Upper lobe of right lung (tissue), 1 donor: ENCODE results near the gene FHL5. TPM values are rescaled to one million over a fixed set of nuclear protein-coding genes. Genes with fewer than 3 reads are reported as not detected.
"Not testable (repeated sequence)": the region's sequence is repeated elsewhere in the genome, so short reads cannot be mapped to it uniquely, and the experiment has no call there.

Experiments used
- ATAC-seq: fragments of 200-7000 bp; cut with Tn5 transposase; one replicate; pipeline ENCODE4 v1.9.1; 2020; ENCODE audit warnings: mild to moderate bottlenecking, moderate library complexity
- DNase-seq: peaks from one replicate; pipeline ENCODE4 v3.0.0-alpha.2; 2020
- H3K27ac ChIP-seq: fragments of 200-600 bp; one replicate; pipeline ENCODE4 v1.8.0; 2022
- H3K27me3 ChIP-seq: fragments of 200-600 bp; one replicate; pipeline ENCODE4 v1.8.0; 2022; ENCODE audit warnings: mild to moderate bottlenecking
- H3K36me3 ChIP-seq: fragments of 200-600 bp; one replicate; pipeline ENCODE4 v1.8.0; 2022
- H3K4me1 ChIP-seq: fragments of 200-600 bp; one replicate; pipeline ENCODE4 v1.8.0; 2022
- H3K4me3 ChIP-seq: fragments of 200-600 bp; one replicate; pipeline ENCODE4 v1.8.0; 2022; ENCODE audit warnings: mild to moderate bottlenecking
- H3K9me3 ChIP-seq: fragments of 200-600 bp; one replicate; pipeline ENCODE4 v1.8.0; 2022
- CTCF ChIP-seq: fragments of 200-600 bp; IDR thresholded peaks from one replicate; pipeline ENCODE4 v1.8.0; 2022; ENCODE audit warnings: antibody characterized with exemption
- intact Hi-C: fragments of 100-400 bp; cut with DNase I; formaldehyde crosslinking; loops from one replicate; pipeline ENCODE4 v1.11.0; 2022
- total RNA-seq: library from RNA; stranded (reverse); fragmentation: NEBNext Ultra II Directional; extraction: Animal tissue kit (Norgen Biotek cat#: 25700); gene quantifications from one replicate; pipeline ENCODE4 v1.2.1, GENCODE V29; 2021
- donor health status: DM: no; HTN: yes; CAD: no; lungs with severe emphysema.

Gene FHL5
- total RNA-seq, 1 donor from 2014 or later: 40.1 TPM

DNA sequence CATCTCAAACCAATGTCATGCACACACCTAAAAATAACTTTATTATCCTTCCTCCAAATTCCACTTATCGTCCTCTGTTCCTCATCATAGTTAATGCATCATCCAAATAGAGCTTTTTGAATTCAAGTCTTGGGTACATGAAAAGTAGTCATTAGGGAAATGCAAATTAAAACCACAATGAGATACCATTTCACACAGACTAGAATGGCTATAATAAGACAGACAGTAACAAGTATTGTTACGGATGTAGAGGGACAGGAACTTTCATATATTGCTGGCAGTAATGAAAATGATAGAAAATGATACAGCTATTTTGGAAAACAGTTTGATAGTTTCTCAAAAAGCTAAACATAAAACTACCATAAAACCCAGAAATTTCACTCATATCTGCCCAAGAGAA is 59.1 kb downstream of the FHL5 start:
- no peak for TF ChIP-seq CTCF
- no peaks in the 10 kb centered on the region for H3K4me1 ChIP-seq
- no peak overlapping the region for H3K4me3 ChIP-seq
- no peaks in the 10 kb centered on the region for H3K9me3 ChIP-seq
- H3K27ac ChIP-seq: no peak overlapping the region
- no peak for ATAC-seq
- no peaks in the 10 kb centered on the region for H3K27me3 ChIP-seq
- no peaks in the 10 kb centered on the region for H3K36me3 ChIP-seq
- intact Hi-C loops: no loop called here
- DNase-seq: no peak

DNA sequence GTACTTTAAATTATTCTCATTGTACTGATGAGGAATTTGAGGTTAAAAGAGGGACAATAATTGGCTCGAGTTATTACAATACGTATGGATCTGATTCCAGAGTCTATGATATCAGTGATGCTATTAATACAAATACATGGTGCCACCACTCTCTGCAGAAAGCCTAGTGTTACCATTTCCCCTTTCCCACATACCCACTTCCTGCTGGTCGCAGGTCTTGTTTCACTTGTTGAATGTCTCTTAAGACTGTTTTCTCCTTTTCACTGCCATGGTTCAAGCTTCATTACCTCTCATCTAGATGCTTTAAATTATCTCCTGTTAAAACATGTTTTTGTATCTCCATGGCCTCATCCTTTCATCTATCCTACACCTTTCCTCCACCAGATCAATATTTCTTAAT is 62.0 kb downstream of the FHL5 start:
- Histone ChIP-seq H3K4me3 (no peak overlapping the region), H3K4me1 (no peaks in the 10 kb centered on the region), H3K36me3 (no peaks in the 10 kb centered on the region), H3K27ac (no peak overlapping the region), H3K9me3 (no peaks in the 10 kb centered on the region), H3K27me3 (no peaks in the 10 kb centered on the region)
- TF ChIP-seq CTCF: no peak
- ATAC-seq (no peak), DNase-seq (no peak)
- intact Hi-C loops: no loop called here

GRCh38 chr6:96626759-96627364 is 63.9 kb downstream of the FHL5 start:
- no peaks in the 10 kb centered on the region for H3K9me3 ChIP-seq
- no peaks in the 10 kb centered on the region for H3K4me1 ChIP-seq
- H3K27me3 ChIP-seq: no peaks in the 10 kb centered on the region
- DNase-seq (no peak), ATAC-seq (no peak)
- peak; percentile 39 for TF ChIP-seq CTCF
- no peak overlapping the region for H3K4me3 ChIP-seq
- intact Hi-C loops: no loop called here
- no peak overlapping the region for H3K27ac ChIP-seq
- no peaks in the 10 kb centered on the region for H3K36me3 ChIP-seq

GRCh38 chr6:96631248-96631647 is 68.3 kb downstream of the FHL5 start:
- no peaks in the 10 kb centered on the region for H3K4me1 ChIP-seq
- intact Hi-C loops: no loop called here
- H3K27me3 ChIP-seq: no peaks in the 10 kb centered on the region
- H3K36me3 ChIP-seq: no peaks in the 10 kb centered on the region
- H3K27ac ChIP-seq: no peak overlapping the region
- no peak overlapping the region for H3K4me3 ChIP-seq
- TF ChIP-seq CTCF: no peak
- DNase-seq: no peak
- H3K9me3 ChIP-seq: no peaks in the 10 kb centered on the region
- ATAC-seq: no peak

DNA sequence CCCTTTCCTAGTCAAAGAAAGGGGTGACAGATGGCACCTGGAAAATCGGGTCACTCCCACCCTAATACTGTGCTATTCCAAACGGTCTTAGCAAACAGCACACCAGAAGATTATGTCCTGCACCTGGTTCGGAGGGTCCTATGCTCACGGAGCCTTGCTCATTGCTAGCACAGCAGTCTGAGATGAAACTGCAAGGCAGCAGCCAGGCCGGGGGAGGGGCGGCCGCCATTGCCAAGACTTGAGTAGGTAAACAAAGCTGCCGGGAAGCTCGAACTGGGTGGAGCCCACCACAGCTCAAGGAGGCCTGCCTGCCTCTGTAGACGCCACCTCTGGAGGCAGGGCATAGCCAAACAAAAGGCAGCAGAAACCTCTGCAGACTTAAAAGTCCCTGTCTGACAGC is 75.1 kb downstream of the FHL5 start:
- intact Hi-C loops, ATAC-seq, H3K27ac ChIP-seq, H3K4me1 ChIP-seq, H3K27me3 ChIP-seq, H3K4me3 ChIP-seq, H3K9me3 ChIP-seq, H3K36me3 ChIP-seq: not testable (repeated sequence)
- DNase-seq: peak; percentile 65

GRCh38 chr6:96645106-96645505 is 82.2 kb downstream of the FHL5 start:
- H3K9me3 ChIP-seq: no peaks in the 10 kb centered on the region
- no peak overlapping the region for H3K27ac ChIP-seq
- H3K27me3 ChIP-seq: no peaks in the 10 kb centered on the region
- ATAC-seq (no peak), DNase-seq (no peak)
- TF ChIP-seq CTCF: no peak
- no peaks in the 10 kb centered on the region for H3K36me3 ChIP-seq
- no peaks in the 10 kb centered on the region for H3K4me1 ChIP-seq
- intact Hi-C loops: no loop called here
- H3K4me3 ChIP-seq: no peak overlapping the region
